GM19035 (cell line): ENCODE measurements around the gene PALS2.

Experiments used
- ATAC-seq: cut with Tn5 transposase; IDR thresholded peaks from one replicate; pipeline ENCODE4 v1.9.1; 2021; ENCODE audit not compliant: unreplicated experiment

The PALS2 gene

DNA sequence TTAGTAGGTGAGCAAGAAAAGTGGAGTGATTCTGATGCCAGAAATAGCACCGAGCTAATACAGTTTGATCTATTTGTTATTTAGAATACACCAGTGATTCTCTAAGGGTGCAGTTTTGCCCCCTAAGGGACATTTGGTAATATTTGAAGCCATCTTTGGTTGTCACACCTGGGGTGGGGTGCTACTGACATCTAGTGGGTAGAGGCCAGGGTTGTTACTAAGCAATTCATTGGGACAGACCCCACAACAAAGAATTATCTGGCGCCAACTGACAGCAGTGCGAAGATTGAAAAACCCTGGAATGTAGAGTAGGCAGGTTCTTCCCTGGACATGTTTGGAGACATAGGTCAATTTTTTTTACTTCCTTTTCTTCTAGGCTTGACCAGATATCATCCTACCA, 14.6 kb downstream of the PALS2 start:
- peak; percentile 68 for ATAC-seq

DNA sequence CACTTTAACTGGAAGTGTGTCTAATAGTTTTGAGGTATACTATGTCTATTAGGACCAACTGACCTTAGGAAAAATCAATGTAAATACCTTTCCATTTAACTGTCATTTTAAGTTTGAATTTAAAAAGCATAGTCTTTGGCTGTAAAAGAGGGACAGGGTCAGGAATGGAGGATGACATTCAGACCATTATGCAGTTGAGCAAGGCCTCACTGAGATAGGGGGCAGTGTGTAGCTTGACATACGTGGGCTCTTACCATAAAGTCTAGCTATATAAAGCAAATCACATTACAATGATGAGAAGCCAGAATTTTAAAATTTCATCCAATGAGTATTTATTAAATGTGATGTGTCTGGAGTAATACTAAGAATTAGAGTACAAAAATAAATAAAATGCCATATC, 17.9 kb downstream of the PALS2 start:
- ATAC-seq = no peak

DNA sequence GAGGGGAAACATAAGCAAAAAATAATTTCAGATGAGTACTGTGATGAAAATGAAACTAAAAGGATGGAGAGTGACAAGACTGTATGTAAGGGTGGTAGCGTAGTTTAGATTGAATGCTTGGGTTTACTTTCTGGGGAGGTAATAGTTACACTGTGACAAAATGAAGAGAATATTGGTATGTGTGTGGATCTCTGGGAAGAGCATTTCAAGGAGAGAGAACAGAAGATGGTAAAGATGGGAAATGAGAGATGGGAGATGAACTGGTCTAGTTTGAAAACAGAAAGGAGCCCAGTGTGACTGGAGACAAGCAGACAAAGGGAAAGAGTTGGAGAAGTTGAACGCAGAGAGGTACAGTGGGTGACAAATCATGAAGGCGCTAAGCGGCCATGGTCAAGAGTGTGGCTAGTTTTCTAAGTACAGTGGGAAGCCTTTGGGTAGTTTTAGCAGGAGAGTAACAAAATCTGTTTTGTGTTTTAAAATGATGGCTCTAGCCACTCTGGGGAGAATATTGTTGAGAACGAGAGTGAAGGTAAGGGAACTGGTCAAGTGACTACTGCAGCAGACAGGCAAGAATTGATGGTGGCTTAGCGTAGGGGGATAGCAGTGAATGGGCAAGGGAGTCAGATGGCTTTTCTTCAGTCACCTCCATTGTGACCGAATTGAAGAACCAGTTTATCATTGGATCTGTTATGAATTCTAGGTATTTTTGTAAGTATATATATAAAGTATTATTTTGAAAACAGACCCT, 22.6 kb downstream of the PALS2 start:
- ATAC-seq = peak; percentile 60

DNA sequence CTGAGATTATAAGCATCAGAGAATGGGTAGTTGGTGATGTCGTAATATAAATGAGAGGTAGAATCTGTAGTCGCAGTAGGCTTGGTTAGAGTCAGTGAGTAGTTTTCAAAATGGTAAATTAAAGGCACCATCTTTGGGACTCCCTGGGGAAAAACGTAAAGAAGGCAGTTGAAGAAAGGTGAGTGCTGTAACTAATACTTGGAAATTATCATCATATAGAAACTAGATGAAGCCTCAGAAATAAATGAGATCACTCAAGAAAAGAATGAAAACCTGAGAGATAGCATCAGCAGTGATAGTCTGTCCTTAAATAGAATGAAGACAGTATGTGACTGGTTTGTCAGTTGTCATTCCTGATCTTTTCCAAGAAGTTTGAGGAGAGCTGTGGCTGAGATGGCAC, 23.8 kb downstream of the PALS2 start:
- ATAC-seq = no peak

DNA sequence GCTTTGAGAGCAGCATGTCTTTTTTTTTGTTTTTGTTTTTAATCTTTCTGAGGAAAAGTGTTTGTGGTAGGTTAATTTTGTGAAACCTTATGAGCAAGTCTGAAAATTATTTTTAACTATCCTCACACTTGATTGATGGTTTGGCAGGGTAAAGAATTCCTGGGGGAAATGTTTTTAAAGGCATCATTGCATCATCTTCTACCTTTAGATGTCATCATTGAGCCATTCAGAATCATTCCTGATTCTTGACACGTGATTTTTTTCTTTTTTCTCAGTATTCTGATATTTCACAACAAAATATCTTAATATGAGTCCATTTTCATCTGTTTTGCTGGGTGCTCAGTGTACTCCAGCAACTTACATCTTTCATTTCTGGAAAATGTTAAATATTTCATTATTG, 28.3 kb downstream of the PALS2 start:
- no peak for ATAC-seq

DNA sequence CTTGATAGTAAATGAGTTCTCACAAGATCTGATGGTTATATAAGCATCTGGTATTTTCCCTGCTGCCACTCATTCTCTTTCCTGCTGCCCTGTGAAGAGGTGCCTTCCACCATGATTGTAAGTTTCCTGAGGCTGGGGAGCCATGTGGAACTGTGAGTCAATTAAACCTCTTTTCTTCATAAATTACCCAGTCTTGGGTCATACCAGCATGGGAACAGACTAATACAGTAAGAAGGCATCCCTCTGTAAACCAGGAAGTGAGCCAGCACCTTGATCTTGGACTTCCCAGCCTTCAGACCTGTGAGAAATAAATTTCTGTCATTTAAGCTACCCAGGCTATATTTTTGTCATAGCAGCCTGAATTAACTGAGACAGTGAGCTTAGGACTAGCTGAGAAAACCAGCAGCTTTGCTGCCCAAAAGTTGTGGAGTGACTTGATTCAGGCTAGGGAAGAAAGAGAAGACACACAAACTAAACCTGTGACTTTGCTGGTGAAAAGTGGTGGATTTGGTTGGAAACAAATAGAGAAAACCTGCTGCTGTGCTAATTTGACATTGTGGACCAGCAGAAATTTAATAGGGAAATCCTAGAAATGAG, 29.7 kb downstream of the PALS2 start:
- no peak for ATAC-seq

DNA sequence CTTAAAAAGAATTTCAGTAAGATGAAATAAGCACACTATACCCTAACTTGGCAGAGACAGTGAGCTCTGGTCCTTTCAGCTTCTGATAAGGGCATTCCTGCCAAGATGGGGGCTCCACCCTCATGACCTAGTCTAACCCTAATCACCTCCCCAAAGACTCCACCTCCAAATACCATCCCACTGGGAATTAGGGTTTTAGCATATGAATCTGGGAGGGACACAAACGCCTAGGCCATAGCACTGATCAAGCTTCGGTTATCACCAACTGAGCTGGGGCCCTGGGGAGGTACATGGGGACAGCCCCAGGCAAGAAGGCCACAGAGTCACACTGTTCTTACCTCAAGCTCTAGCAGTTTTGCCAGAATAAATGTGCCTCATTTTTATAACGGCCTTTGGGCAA, 31.4 kb downstream of the PALS2 start:
- no peak for ATAC-seq

DNA sequence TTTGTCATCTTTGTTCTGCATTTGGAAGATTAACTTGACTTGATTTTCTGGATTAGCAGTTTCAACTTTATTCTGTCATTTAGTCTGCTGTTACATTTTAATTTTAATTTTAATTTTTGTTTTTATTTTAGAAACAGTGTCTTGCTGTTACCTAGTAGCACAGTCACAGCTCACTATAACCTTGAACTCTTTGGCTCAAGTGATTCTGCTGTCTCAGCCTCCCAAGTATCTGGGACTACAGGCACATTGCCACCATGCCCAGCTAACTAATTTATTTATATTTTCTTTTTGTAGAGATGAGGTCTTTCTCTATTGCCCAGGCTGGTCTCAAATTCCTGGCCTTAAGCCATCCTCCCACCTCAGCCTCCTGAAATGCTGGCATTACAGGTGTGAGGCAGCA, 35.3 kb downstream of the PALS2 start:
- ATAC-seq = no peak

DNA sequence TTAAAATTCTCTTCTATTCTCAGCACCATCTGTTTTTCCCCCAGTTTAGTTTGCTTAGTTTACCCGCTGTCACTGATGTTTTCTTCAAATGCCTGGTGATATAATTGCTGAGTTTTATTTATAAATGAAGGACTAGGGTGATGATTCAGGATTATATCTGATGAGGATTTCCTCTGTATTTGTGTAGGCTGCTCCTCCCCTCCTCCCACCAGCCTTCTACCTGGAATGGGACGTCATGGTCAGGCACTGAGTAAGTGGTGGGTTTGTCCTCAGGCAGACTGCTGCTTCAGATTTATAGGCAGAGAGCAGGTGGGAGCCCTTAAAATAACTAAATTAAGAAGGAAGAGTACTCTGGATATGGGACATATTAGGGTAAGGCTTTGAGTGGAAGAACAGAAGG, 35.8 kb downstream of the PALS2 start:
- ATAC-seq = no peak

DNA sequence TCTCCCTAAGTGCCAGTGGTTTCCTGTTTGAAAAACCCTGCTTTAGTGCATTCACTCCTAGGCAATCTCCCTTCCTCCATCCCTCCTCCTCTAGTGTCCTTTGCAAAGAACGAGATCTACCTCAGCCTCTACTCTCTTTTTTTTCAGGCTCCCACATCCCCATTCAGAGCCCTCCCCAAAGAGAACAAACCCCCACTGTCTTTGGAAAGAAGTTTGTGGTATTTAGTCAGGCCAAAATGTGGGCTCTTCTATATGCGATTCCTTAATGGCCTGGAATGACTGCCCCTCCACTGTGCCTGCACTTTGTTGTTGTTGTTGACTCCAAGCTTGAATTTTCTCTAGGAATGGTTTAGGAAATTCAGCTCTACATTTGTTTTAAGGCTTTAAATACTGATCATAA, 36.3 kb downstream of the PALS2 start:
- no peak for ATAC-seq

DNA sequence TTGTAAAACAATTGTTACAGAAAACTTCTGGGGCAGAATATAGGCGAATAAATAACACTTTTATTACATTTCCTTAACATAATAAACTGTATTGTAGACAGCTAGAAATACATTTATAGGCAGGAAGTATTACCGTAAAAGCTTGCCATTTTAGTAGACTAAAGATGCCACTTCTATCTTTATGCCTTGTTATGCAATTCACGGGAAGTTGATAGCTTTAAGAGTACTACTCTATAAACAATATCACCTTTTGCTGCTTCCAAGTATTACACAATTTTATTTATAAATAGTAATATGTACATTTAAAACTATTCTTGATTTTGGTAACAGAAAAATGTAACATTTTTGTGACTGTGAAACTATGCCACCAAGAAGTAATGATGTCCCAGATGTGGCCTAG, 37.9 kb downstream of the PALS2 start:
- ATAC-seq = no peak

DNA sequence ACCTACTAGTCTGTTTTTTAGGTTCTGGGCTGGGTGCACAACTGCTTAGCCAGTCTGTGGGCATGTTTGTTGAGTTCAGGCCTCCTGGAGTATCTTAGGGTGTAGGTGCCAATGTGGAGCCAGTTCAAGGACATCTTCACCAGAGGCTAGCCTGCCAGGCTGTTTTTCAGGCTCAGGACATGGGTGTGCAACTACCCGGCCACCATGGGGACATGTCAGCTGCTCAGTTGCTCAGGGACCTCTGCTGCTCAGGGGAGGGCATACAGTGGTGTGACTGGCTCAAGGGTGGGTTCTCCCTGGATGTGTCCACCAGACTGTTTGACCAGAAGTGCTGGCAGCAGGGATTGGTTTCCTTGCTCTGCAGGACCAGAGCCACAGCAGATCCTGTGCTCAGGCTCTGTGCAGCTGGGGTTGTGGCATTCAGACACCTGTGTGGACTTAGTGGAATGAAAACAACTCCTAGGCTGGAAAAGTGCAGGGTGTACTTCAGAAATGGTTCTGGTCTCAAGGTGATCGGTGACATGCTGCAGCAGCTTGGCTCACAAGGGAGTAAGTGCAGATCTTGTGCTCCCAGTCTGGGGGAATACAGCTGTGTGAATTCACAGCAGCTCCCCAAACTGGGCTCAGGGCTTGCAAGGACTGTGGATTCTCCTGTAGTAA, 44.8 kb downstream of the PALS2 start:
- ATAC-seq = no peak

DNA sequence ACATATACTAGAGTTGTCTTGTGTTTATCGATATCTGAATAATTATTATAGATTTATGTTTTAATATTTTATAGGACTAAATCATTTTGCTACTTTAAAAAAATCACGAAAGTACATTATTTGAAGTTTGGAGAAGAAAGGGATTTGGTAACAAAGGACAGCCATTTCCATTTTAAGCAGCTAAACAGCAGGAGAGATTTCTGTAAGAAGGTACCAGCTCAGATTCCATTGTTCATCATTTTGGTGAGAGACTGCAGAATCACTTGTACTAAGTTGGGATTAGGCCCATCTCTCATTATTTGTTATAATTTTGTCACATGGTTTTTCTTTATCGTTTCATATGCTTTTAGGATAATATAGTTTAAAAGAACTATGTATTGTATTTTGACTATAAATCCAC, 46.7 kb downstream of the PALS2 start:
- ATAC-seq = no peak

DNA sequence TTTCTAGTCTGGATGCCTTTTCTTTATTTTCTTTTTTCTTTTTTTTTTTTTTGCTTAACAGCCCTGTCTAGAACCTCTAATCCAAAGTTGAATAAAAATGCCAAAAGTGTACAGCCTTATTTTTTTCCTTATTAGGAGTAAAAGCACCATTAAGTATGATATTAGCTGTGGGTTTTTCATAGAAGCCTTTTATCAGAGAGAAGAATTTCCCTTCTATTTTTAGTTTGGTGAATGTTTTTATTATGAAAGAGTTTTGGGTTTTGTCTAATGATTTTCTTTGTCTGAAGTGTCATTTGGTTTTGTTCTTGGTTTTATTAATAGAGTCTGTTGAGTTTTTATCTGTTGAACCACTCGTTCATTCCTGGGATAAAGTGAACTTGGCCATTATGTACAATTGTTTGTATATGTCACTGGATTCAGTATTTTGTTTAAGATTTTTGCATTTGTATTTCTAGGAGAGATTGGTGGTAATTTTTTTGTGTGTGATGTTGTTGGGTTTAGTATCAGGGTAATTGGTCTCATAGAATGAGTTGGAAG, 49.5 kb downstream of the PALS2 start:
- ATAC-seq = no peak
